GM19043 (cell line): ENCODE measurements around the gene POLE2.
"Not testable (repeated sequence)": the region's sequence is repeated elsewhere in the genome, so short reads cannot be mapped to it uniquely, and the experiment has no call there.

ENCODE experiments used
- ATAC-seq: cut with Tn5 transposase; IDR thresholded peaks from one replicate; pipeline ENCODE4 v1.9.1; 2021; ENCODE audit warnings: low read depth; ENCODE audit not compliant: unreplicated experiment

POLE2 gene

DNA sequence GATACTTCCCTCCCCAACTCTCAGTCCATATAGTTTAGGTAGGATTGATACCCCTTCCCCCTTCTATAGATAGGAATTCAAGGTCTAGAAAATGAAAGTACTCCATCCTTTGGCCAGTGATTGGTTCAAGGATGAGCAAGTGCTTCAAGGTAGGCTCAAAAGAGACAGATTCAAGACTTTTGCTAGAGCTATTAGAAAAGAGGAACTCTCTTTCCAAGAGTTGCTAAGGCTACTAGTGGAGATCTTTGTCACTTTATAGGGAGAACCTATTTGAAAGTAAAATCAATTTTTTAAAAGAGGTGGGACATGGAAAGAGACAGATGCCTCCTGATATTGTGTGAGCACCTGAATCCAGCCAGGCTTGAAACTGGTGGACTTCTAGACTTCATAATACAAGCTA is 17.5 kb downstream of the POLE2 start:
- ATAC-seq, result no peak

GRCh38 chr14:49659526-49660455 is 28.2 kb downstream of the POLE2 start:
- ATAC-seq, result no peak

DNA sequence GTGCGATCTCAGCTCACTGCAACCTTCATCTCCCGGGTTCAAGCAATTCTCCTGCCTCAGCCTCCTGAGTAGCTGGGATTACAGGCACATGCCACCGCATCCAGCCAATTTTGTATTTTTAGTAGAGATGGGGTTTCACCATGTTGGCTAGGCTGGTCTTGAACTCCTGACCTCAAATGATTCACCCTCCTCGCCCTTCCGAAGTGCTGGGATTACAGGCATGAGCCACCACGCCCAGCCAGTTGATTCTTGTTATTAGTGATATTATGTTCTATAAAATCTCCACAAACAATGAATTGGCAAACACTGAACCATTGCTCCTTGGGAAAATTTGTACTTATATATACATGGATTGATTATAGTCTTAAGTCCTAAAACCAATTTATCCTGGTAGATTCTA is 30.5 kb downstream of the POLE2 start:
- not testable (repeated sequence) for ATAC-seq

GRCh38 chr14:49654511-49654910 is 33.5 kb downstream of the POLE2 start:
- no peak for ATAC-seq

- no peak for ATAC-seq
Measured at GRCh38 chr14:49653508-49653907, 34.5 kb downstream of the POLE2 start.

DNA sequence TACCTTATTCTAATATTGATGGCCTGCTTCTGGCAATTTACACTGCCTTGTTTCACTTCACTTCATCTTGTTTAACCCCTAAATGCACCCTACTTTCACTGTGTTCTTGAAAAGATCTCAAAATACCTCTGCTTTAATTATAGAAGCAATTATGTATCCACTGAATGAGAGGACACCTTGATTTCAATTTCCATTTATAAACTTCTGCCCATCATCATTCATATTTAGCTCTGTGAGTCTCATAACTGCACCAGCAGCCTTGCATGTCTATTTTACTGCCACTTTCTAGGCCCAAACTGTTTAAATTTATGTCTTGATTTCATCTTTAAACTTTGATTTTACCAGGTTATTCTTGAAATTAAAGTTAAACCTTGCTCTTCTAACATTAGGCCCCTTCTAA is 45.9 kb downstream of the POLE2 start:
- no peak for ATAC-seq

DNA sequence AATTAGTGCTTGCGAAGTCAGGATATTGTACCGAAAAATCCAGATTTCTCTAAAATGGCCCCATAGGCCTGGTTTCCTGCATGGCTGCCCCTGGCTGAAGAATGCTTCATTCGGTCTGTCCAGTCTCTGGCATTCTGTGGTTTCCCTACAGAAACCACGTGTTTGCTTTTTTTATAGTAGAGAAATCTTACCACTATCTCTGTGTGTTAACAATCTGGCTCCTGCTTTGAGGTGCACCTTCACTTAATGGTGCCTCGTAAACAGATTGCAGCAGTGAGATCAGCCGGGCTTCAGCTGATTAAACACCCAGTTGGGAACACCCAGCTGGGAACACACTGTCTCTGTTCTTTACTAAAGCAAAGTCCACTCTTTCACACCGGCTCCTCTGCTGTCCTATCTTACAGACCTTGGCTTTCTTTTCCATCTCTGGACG is 46.3 kb downstream of the POLE2 start:
- ATAC-seq, result no peak

- ATAC-seq, result no peak
Measured at GRCh38 chr14:49640540-49641417, 47.2 kb downstream of the POLE2 start.

- no peak for ATAC-seq
Measured at GRCh38 chr14:49637534-49638078, 50.4 kb downstream of the POLE2 start.

- ATAC-seq, result no peak
Measured at GRCh38 chr14:49636866-49637265, 51.1 kb downstream of the POLE2 start.

DNA sequence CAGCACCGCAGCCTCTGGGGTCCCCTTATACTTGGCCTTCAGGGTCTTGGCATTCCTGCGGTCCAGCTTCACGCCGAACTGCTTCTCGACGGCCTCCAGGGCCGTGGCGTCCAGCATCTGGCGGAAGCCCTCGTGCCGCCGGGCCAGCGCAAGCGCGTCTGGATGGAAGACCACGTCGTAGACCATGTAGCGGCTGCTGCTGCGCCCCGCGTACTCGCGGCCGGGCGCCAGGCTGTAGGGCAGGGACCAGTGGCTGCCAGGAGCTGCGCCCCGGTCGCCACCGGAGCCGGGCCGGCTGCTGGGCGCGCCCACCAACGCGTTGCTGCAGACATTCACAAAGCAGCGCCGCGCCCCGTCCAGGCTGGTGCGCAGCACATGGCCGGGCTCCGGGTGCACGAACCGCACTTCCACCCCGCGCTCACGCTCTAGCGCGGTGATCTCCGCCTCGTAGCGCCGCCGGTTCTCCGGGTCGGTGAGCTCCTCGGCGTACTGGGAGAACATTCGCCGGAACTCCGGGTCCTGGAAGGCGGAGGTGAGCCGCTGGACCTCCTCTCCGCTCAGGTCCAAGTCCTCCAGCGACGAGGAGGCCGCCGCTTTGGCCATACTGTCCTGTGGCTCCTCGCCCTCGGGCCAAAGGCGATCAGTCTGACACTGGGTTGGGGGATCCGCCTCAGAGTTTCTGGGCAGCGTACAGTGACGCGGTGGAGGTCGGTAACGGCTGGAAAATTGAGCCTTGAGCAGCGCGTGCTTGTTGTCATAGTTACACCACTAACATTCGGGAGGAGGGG is 53.3 kb downstream of the POLE2 start, which contains the start of gene DNAAF2:
Gene DNAAF2 (minus strand): TSS at position 698 of the 788 bp plus-strand sequence. CDS start 95 bp downstream, at position 603.
- ATAC-seq, result peak; percentile 21

DNA sequence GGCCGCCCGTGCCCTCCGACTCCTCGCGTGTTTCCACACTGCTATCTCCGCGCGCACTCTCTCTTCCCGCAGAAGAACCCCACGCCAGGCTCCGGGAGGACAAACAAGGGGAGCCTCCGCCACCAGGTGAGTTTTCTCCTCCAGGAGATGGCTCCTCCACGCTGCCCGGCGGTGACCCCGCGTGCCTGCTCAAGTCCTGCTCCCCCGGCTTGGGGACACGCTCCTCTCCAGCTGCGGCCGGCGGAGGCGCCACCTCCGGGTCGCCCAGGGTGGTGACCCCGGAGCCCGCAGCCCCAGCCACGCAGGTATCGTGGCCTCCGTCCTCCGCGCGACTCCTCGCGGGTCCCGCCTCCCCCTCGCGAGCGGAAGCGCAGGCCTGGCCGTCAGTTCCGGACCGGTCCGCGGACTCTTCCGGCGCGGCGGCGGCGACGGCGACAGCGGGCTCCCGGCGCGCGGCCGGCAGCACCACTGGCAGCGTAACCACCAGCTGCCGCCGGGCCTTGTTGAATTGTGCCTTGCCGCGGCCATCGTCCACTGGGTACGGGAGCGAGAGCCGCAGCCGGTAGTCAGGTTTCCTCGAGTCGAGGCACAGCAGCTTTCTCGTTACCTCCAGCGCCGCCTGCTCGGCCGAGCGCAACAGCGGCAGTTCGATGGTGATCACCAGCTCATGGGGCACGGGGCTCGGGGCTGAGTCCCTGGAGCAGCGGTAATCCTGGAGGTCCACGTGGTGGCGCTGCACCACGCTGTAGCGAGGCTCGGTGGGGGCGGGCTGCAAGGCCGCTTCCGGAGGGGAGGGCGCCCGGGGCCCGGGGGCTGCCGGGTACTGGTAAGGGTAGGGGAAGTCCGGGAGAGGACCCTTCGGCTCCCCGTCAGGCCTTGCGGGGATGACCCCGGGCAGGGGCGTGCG is 54.1 kb downstream of the POLE2 start:
- peak; percentile 73 for ATAC-seq

DNA sequence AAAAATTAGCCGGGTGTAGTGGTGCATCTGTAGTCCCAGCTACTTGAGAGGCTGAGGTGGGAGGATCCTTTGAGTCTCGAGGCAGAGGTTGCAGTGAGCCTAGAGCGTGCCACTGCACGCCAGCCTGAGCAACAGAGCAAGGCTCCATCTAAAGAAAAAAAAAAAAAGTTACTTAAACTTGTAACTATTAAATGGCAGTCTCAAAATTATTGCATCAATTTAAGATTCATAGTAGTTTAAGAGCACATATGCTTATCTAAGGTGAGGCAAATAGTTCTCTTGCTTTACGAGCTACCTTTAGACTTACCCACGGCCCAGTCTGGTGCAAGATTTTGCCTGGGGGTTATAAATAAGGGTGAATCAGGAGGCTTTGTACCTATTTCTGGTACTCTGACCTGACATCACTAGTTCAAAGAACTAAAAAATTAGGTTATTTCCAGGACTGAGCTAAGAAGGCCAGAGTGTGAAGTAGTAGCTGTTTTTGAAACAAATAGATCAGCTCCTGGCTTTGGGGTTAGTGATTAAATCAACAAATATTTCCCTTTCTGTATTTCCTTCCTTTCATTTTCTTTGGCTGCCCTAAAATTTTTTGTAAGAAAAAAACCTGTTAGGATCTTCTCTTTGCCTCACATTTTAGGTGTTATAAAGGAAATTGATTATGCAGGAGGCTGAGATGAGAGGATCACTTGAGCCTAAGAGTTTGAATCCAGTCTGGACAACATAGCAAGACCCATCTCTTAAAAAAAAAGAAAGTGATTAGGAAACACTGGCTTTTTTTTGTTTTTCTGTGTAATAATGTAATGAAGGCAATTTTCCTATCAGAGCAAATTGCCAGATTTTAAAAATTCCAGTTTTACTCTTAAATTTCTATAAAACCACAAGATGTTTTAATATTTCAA is 63.8 kb downstream of the POLE2 start:
- ATAC-seq, result no peak

DNA sequence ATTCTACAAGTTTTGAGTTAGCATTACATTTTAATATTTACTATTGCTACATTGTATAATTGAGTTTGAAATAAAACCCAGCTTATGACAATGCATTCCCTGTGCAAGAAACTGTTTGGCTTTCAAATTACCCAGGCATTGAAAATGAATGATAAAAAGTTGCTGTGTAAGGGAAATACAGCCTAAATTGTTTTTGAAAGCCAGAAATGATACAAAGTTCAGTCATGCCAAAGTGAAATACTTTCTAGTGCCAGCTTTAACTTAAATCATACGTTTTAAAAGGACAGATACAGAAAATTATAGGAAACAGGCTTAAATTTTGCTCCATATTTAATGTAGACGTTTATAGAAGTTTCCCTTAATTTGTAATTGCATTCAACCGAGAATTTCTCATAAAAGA is 64.6 kb downstream of the POLE2 start:
- no peak for ATAC-seq

- ATAC-seq, result no peak
Measured at GRCh38 chr14:49622022-49622607, 65.9 kb downstream of the POLE2 start.

DNA sequence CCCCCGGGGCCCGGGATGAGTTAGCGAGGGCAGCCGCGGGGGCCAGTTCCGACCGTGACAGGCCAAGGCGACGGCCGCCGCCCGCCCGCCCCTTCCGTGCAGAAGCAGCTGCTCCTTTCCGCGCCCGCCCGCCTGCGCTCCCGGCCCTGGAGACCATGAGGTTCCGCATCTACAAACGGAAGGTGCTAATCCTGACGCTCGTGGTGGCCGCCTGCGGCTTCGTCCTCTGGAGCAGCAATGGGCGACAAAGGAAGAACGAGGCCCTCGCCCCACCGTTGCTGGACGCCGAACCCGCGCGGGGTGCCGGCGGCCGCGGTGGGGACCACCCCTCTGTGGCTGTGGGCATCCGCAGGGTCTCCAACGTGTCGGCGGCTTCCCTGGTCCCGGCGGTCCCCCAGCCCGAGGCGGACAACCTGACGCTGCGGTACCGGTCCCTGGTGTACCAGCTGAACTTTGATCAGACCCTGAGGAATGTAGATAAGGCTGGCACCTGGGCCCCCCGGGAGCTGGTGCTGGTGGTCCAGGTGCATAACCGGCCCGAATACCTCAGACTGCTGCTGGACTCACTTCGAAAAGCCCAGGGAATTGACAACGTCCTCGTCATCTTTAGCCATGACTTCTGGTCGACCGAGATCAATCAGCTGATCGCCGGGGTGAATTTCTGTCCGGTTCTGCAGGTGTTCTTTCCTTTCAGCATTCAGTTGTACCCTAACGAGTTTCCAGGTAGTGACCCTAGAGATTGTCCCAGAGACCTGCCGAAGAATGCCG is 66.7 kb downstream of the POLE2 start:
- ATAC-seq, result peak; percentile 25
